ENCODE data around the gene UGT1A9.

DNA sequence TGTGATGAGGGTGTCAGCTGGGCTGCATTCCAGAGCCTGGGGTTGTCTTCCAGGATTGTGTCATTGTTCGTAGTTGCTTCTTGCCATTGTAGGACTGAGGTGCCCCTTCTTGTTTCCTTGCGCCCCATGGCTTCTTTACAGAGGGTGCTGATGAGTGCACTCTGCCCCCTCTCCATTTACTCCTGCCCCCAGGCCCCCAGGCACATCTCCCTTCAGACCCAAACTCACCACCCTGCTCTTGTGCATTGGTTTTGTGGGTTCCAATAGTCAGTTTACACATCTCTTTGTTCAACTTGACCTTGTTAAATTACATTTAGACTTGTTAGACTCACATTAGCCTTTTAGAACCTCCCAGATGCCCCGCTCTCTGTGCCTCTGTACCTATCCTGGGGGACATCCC lies 149.5 kb downstream of the UGT1A9 start:
- TF ChIP-seq, protein P1, sequence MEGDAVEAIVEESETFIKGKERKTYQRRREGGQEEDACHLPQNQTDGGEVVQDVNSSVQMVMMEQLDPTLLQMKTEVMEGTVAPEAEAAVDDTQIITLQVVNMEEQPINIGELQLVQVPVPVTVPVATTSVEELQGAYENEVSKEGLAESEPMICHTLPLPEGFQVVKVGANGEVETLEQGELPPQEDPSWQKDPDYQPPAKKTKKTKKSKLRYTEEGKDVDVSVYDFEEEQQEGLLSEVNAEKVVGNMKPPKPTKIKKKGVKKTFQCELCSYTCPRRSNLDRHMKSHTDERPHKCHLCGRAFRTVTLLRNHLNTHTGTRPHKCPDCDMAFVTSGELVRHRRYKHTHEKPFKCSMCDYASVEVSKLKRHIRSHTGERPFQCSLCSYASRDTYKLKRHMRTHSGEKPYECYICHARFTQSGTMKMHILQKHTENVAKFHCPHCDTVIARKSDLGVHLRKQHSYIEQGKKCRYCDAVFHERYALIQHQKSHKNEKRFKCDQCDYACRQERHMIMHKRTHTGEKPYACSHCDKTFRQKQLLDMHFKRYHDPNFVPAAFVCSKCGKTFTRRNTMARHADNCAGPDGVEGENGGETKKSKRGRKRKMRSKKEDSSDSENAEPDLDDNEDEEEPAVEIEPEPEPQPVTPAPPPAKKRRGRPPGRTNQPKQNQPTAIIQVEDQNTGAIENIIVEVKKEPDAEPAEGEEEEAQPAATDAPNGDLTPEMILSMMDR (IDR thresholded peaks at IDR 0.05): no peak
- no peak for TF ChIP-seq POLR2A (IDR thresholded peaks at IDR 0.05)

Measured in transverse colon (tissue), 3 donors.